Endothelial cell of umbilical vein (primary cell): ENCODE measurements around the gene P2RX2. TPM values are rescaled to one million over a fixed set of nuclear protein-coding genes. Genes with fewer than 3 reads are reported as not detected.

Source experiments
- BruUV-seq: library from RNA; stranded (reverse); fragments of 400-500 nt; replicated peaks from 2 replicates; lab custom pipeline; 2021; lab: Mats Ljungman, UMichigan
- CTCF ChIA-PET: fragments of 300-600, 350-600 bp; sonication (Branson Sonifier 250); formaldehyde crosslinking; loops from one replicate; lab custom pipeline; 2021; ENCODE audit warnings: antibody characterized with exemption, inconsistent platforms; lab: Charles Lee
- POLR2A ChIA-PET: fragments of 300-600, 350-600 bp; sonication (Branson Sonifier 250); formaldehyde crosslinking; loops from one replicate; lab custom pipeline; 2021; ENCODE audit warnings: antibody characterized with exemption, inconsistent platforms; lab: Charles Lee
- DNase-seq: peaks from one replicate; pipeline ENCODE4 v3.0.0-alpha.2; 2011; ENCODE audit warnings: low read depth, low spot score
- FAIRE-seq: peaks from 2 replicates; lab custom pipeline; 2011; peaks lifted over from hg19 to GRCh38; lab: Jason Lieb, UNC
- H2AFZ ChIP-seq: 2 replicates; pipeline ENCODE4 v1.6.0; 2012; ENCODE audit warnings: low read depth, low read length, control low read depth, inconsistent platforms
- H3K27ac ChIP-seq: 2 replicates; pipeline ENCODE4 v1.5.1; 2011; ENCODE audit warnings: low read depth, mild to moderate bottlenecking, control low read depth, low read length, moderate library complexity; ENCODE audit not compliant: insufficient read depth
- H3K27me3 ChIP-seq, 2 experiments: 2 replicates each; pipeline versions ENCODE4 v1.6.0 to v1.6.1; 2011; ENCODE audit warnings: low read length in 2 of 2, mixed read lengths in 1 of 2; ENCODE audit not compliant: control insufficient read depth in 2 of 2, insufficient read depth in 2 of 2
- H3K36me3 ChIP-seq, 2 experiments: 2 replicates in 1 of 2; 3 replicates in 1 of 2; pipeline ENCODE4 v1.5.1; 2011; ENCODE audit warnings: low read length in 2 of 2, mild to moderate bottlenecking in 1 of 2, moderate library complexity in 1 of 2; ENCODE audit not compliant: control insufficient read depth in 2 of 2, insufficient read depth in 2 of 2; ENCODE audit errors: extremely low read depth in 1 of 2
- H3K4me1 ChIP-seq: 3 replicates; pipeline ENCODE4 v1.5.1; 2011; ENCODE audit warnings: mild to moderate bottlenecking, low read length; ENCODE audit not compliant: control insufficient read depth, insufficient read depth; ENCODE audit errors: extremely low read depth
- H3K4me2 ChIP-seq: 2 replicates; pipeline ENCODE4 v1.6.1; 2011; ENCODE audit warnings: low read length, control low read depth, mixed read lengths; ENCODE audit not compliant: insufficient read depth
- H3K4me3 ChIP-seq, 3 experiments: fragments of 200-600 bp in 1 of 3; sonication (generic), shearing (Covaris generic) in 1 of 3; replicated peaks in 1 of 3; 2 replicates each; pipeline ENCODE4 v1.5.1; 2011 to 2016; ENCODE audit warnings: control low read depth in 3 of 3, low read length in 3 of 3, mild to moderate bottlenecking in 2 of 3, inconsistent platforms in 1 of 3, low read depth in 1 of 3, moderate library complexity in 1 of 3; ENCODE audit not compliant: insufficient read depth in 1 of 3
- H3K79me2 ChIP-seq: 2 replicates; pipeline ENCODE4 v1.6.0; 2012; ENCODE audit warnings: low read length, inconsistent platforms; ENCODE audit not compliant: control insufficient read depth, insufficient read depth
- H3K9ac ChIP-seq: replicated peaks from 2 replicates; pipeline ENCODE3; 2011; ENCODE audit warnings: low read length, control low read depth; ENCODE audit not compliant: insufficient read depth; ENCODE audit errors: extremely low read depth
- H3K9me1 ChIP-seq: replicated peaks from 3 replicates; pipeline ENCODE4 v1.6.0; 2011; ENCODE audit warnings: mild to moderate bottlenecking, low read length; ENCODE audit not compliant: control insufficient read depth, insufficient read depth; ENCODE audit errors: extremely low read depth
- H3K9me3 ChIP-seq: replicated peaks from 2 replicates; pipeline ENCODE4 v1.5.1; 2012; ENCODE audit warnings: low read length, inconsistent platforms; ENCODE audit not compliant: control insufficient read depth, insufficient read depth
- H4K20me1 ChIP-seq: replicated peaks from 2 replicates; pipeline ENCODE3; 2011; ENCODE audit warnings: mild to moderate bottlenecking, low read length; ENCODE audit not compliant: control insufficient read depth, insufficient read depth; ENCODE audit errors: extremely low read depth
- EZH2 ChIP-seq: IDR thresholded peaks from 2 replicates; pipeline ENCODE4 v1.6.1; 2012; ENCODE audit warnings: borderline replicate concordance, low read depth, mild to moderate bottlenecking, moderate library complexity, low read length, inconsistent platforms; ENCODE audit not compliant: severe bottlenecking
- FOS ChIP-seq: IDR thresholded peaks from 2 replicates; pipeline ENCODE4 v1.6.1; 2011; ENCODE audit warnings: mild to moderate bottlenecking, low read length, moderate library complexity, borderline replicate concordance; ENCODE audit not compliant: insufficient read depth
- GATA2 ChIP-seq: IDR thresholded peaks from 2 replicates; pipeline ENCODE4 v1.7.0; 2011; ENCODE audit warnings: low read depth, mild to moderate bottlenecking, moderate library complexity, mixed read lengths, low read length; ENCODE audit not compliant: insufficient read length, insufficient read depth
- JUN ChIP-seq: IDR thresholded peaks from 2 replicates; pipeline ENCODE4 v1.6.1; 2011; ENCODE audit warnings: borderline replicate concordance, low read depth; ENCODE audit not compliant: insufficient read length, insufficient read depth
- MYC ChIP-seq: IDR thresholded peaks from one replicate; pipeline ENCODE4 v1.6.1; 2011; ENCODE audit warnings: mild to moderate bottlenecking, low read depth, low read length
- POLR2A ChIP-seq: IDR thresholded peaks from 2 replicates; pipeline ENCODE4 v1.6.1; 2012; ENCODE audit warnings: low read depth, mild to moderate bottlenecking, control low read depth, low read length
- POLR2AphosphoS5 ChIP-seq: IDR thresholded peaks from 2 replicates; pipeline ENCODE4 v1.6.1; 2012; ENCODE audit warnings: low read depth, mild to moderate bottlenecking, control low read depth, low read length, moderate library complexity; ENCODE audit not compliant: insufficient read depth
- dilution Hi-C: fragments of 300-500 bp; cut with MboI; formaldehyde crosslinking; loops from one replicate; pipeline ENCODE4 v1.15.0; 2019; ENCODE audit warnings: low sequenced_read_pairs; ENCODE audit not compliant: extremely low pct_ligation_motif_present
- intact Hi-C: fragments of 100-400 bp; cut with micrococcal nuclease; formaldehyde crosslinking; loops from one replicate; pipeline ENCODE4 v1.10.0; 2022
- polyA plus RNA-seq, 4 experiments: library from polyadenylated mRNA; depleted of rRNA in 3 of 4; stranded (reverse) in 3 of 4; unstranded in 1 of 4; fragments of >200 nt; gene quantifications; 2 replicates each; pipeline versions ENCODE4 v1.2.1 to v1.2.3, GENCODE V29; 2011 to 2012; ENCODE audit warnings: missing spikeins in 1 of 4
- total RNA-seq: library from RNA; stranded (reverse); gene quantifications from 2 replicates; pipeline ENCODE4 v1.2.3, GENCODE V29; 2021
- TF ChIP-seq, protein P1 (sequence below): IDR thresholded peaks from 2 replicates; pipeline ENCODE4 v1.6.1; 2011; ENCODE audit not compliant: insufficient read depth, insufficient read length
- TF ChIP-seq, protein P2 (sequence below), 2 donors: IDR thresholded peaks; 1 replicate in 1 of 2; 2 replicates in 1 of 2; pipeline ENCODE4 v1.5.1; 2011; ENCODE audit warnings: low read length in 2 of 2, mild to moderate bottlenecking in 2 of 2, moderate library complexity in 2 of 2, control low read depth in 1 of 2, inconsistent platforms in 1 of 2, low read depth in 1 of 2; ENCODE audit not compliant: insufficient read depth in 1 of 2; ENCODE audit errors: extremely low read depth in 1 of 2

The P2RX2 gene
- total and polyA plus RNA-seq, 2 donors (not counting 3 experiments of a cell fraction or from before 2014, with no cell fraction given), result not detected

DNA sequence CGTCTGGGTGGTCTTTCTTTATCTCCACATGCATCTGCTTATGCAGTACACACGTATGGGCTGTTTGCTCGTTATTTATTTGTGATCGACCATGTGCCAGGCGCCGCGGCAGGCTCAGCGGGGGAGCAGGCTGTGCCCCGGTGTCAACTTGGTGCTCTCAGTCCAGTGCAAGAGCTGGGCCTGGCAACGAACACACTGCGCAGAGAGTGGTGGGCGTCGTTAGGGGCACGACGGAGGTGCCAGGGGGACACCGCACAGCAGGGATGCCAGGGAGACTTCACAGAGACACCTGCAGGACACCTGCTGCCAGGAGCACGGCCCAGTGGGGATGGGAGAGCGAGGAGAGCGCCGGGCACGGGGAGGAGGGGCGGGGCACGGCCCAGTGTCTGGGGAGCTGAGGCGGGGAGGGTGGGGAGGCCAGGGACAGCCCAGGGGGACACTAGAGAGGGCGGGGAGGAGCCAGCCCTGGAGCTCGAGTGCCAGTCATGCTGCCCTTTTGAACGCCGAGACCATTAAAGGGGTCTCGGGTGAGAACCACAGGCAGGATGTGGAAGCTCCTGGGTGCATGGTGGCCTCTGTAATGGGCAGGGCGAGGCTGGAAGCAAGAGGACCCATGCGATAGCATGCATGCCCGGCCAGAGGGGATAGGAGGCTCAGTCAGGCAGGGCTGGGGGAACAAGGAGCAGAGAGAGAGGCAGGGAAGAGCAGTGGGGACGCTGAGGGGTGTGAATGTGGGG, 7.5 kb upstream of the P2RX2 start:
- intact Hi-C loops, result no loop called here
- Histone ChIP-seq H3K79me2 (no peaks in the 10 kb centered on the region), H3K27ac (no peak overlapping the region), H3K4me2 (no peak overlapping the region), H3K9me1 (no peaks in the 10 kb centered on the region), H3K36me3 (no peaks in the 10 kb centered on the region), H3K4me3 (no peak overlapping the region), H4K20me1 (no peaks in the 10 kb centered on the region), H3K9me3 (no peaks in the 10 kb centered on the region), H3K27me3 (peaks cover 11 to 13% of the 10 kb centered on the region in 2 experiments), H2AFZ (no peak overlapping the region), H3K4me1 (no peaks in the 10 kb centered on the region), H3K9ac (no peak overlapping the region)
- no TSS peak for BruUV-seq
- POLR2A ChIA-PET, result no interaction called here
- dilution Hi-C loops, result no loop called here
- TF ChIP-seq, protein P1, sequence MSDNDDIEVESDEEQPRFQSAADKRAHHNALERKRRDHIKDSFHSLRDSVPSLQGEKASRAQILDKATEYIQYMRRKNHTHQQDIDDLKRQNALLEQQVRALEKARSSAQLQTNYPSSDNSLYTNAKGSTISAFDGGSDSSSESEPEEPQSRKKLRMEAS, result no peak
- no peak for TF ChIP-seq MYC
- no peak for TF ChIP-seq EZH2
- TF ChIP-seq JUN, result no peak
- TF ChIP-seq, protein P2, sequence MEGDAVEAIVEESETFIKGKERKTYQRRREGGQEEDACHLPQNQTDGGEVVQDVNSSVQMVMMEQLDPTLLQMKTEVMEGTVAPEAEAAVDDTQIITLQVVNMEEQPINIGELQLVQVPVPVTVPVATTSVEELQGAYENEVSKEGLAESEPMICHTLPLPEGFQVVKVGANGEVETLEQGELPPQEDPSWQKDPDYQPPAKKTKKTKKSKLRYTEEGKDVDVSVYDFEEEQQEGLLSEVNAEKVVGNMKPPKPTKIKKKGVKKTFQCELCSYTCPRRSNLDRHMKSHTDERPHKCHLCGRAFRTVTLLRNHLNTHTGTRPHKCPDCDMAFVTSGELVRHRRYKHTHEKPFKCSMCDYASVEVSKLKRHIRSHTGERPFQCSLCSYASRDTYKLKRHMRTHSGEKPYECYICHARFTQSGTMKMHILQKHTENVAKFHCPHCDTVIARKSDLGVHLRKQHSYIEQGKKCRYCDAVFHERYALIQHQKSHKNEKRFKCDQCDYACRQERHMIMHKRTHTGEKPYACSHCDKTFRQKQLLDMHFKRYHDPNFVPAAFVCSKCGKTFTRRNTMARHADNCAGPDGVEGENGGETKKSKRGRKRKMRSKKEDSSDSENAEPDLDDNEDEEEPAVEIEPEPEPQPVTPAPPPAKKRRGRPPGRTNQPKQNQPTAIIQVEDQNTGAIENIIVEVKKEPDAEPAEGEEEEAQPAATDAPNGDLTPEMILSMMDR (IDR thresholded peaks at IDR 0.05; ENCODE audit: extremely low read depth in 1 of 2, insufficient read depth in 1 of 2, low read depth in 1 of 2, low read length in 2 of 2), result no peak
- no peak for TF ChIP-seq GATA2
- no peak for TF ChIP-seq FOS
- TF ChIP-seq POLR2A, result no peak
- TF ChIP-seq POLR2AphosphoS5, result no peak
- CTCF ChIA-PET, result interaction anchor here (0.6 to 7.6 kb wide), 6 partner anchors 7 to 50 kb away, joined by 3 to 102 read pairs (median 6); no protein-coding TSS in a partner anchor
- DNase-seq, result no peak
- no peak for FAIRE-seq
